OCI-LY7 (cell line): ENCODE results near the gene OTUB1.

Source experiments
- CTCF ChIP-seq: fragments of 200-600 bp; sonication (generic); conservative IDR thresholded peaks from 2 replicates; pipeline ENCODE4 v1.5.1; 2014; ENCODE audit warnings: mild to moderate bottlenecking, antibody characterized with exemption, low read length, moderate library complexity, mixed read lengths
- EZH2phosphoT487 ChIP-seq: fragments of 200-600 bp; sonication (generic); IDR thresholded peaks from 2 replicates; pipeline ENCODE4 v1.6.1; 2018; ENCODE audit warnings: low read depth, borderline replicate concordance, mild to moderate bottlenecking, mixed run types, antibody characterized with exemption, low read length, moderate library complexity, mixed read lengths

GRCh38 chr11:64029773-64030172 is 43.5 kb downstream of the OTUB1 start:
- TF ChIP-seq CTCF (no peak), EZH2phosphoT487 (no peak)
